Measurements from ENCODE around the gene SLC19A3.

DNA sequence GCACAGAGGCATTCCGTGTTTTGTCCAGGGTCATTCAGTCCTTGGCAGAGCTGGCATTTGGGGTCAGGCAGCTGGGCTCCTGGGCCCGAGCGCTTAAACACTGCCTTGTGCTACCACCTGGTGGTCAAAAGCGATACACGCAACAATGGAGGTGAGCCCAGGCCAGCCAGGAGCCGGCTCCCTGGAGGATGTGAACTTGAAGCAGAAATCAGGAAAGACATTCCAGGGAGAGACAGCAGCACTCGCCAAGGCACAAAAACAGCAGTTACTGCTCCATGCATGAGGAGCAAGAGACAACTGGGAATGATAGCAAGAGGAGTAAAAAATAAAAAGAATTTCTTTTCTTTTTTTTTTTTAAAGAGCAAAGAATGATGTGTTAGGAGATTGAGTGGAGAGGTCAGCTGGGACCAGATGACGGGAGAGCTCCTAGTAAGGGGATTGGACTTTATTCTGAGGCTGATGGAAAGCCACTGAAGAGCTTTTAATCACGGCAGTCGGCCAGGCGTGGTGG, 48.6 kb upstream of the SLC19A3 start:
- TF ChIP-seq EZH2 (IDR thresholded peaks at IDR 0.05; ENCODE audit: low read length, unreplicated experiment), result no peak
- TF ChIP-seq, protein P1, sequence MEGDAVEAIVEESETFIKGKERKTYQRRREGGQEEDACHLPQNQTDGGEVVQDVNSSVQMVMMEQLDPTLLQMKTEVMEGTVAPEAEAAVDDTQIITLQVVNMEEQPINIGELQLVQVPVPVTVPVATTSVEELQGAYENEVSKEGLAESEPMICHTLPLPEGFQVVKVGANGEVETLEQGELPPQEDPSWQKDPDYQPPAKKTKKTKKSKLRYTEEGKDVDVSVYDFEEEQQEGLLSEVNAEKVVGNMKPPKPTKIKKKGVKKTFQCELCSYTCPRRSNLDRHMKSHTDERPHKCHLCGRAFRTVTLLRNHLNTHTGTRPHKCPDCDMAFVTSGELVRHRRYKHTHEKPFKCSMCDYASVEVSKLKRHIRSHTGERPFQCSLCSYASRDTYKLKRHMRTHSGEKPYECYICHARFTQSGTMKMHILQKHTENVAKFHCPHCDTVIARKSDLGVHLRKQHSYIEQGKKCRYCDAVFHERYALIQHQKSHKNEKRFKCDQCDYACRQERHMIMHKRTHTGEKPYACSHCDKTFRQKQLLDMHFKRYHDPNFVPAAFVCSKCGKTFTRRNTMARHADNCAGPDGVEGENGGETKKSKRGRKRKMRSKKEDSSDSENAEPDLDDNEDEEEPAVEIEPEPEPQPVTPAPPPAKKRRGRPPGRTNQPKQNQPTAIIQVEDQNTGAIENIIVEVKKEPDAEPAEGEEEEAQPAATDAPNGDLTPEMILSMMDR (conservative IDR thresholded peaks at IDR 0.05; ENCODE audit: low read depth, low read length), result peak; percentile 91
